GM18868 (cell line): Measurements from ENCODE around the gene STK36.
A peak's percentile ranks its signal among the peaks of the same experiment; 100 is the strongest.

Source experiments
- ATAC-seq: cut with Tn5 transposase; IDR thresholded peaks from one replicate; pipeline ENCODE4 v1.9.1; 2021; ENCODE audit warnings: mild to moderate bottlenecking, moderate library complexity; ENCODE audit not compliant: unreplicated experiment

Gene STK36

DNA sequence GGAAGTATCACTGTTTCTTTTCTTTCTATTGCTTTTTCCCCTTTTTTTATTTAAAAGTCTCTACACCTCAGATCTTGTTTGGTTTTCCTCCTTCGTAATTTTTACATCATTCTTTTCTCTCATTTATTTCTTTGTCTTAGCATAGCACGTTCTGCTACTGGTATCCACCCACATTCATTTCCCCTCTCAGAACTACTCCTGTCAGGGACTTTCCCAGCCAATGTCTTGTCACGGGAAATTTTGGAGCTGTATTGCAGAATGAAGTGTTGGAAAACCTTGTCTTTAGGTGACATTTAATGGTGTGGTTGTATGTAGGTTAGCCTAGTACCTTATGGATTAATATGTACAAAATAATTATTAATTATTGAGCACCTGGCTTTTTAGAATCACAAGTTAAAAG lies 72.7 kb downstream of the STK36 start:
- ATAC-seq: peak; percentile 56

DNA sequence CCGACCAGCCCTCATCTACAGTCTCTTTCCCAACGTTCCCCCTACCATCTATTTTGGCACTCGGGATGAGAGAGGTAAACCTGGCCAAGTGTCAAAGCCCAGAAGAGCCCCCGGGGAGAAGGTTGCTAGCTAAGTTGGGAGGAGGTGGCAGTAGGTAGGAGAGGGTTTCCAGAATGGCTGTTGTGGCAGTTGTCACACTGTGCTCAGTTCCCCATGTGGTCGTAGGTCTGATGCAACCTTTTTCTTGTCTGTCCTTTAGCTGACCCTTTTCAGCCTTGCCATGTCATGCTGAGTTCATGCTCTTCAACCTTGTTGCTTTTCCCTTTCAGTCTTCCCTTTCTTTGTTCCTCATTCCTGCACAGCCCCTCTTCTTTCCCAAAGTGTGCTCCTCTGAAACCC lies 73.3 kb downstream of the STK36 start:
- ATAC-seq: peak; percentile 56

DNA sequence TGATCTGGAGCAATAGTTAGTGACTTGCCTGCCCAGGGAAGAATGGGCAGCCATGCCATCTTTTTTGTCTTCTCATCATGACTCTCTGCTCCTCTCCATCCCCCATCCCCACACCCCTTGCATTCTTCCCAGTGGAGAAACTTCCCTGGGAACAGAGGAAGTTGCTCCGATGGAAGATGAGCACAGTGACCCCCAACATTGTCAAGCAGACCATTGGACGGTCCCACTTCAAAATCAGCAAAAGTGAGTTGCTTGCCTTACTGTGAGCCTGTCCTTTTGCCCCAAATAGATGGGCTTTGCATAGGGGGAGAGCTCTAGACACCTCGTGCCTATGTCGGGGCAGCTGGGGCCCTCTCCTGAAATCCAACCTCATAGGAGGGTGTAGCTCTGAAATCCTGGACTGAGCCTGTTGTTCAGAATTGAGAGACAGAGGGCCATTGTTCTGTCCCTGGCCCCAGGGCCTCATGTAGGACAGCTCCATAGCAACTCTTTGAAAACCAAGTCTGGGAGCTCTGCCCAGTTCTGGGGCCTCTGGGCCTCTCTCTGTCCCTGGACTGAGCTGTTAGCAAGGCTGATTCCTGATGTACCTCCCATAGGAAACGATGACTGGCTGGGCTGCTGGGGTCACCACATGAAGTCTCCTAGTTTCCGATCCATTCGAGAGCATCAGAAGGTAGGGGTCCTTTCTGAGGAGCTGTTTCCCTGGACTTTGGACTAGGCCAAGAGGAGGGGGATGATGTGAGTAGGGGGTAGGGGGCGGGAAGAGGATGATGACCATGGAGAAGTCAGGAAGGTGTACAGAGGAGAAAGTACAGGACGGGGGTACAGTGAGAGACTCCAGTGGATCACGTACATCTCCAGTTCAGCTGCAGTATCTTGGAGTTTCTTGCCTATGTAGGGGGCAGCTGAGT lies 73.9 kb downstream of the STK36 start:
- no peak for ATAC-seq

DNA sequence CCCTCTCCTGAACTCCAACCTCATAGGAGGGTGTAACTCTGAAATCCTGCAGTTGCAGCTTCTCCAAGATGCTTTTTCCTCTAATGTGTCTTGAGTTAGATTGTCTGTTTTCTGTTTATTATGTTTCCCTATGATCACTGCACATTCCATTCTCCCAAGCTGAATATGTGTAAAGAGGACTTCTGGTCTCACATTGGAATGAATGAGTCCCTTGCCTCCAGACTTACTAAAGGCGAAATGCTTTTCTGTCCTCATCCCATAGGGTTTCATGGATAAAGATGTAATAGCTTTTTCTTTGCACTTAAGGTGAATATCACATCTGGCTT lies 74.5 kb downstream of the STK36 start:
- ATAC-seq: no peak

DNA sequence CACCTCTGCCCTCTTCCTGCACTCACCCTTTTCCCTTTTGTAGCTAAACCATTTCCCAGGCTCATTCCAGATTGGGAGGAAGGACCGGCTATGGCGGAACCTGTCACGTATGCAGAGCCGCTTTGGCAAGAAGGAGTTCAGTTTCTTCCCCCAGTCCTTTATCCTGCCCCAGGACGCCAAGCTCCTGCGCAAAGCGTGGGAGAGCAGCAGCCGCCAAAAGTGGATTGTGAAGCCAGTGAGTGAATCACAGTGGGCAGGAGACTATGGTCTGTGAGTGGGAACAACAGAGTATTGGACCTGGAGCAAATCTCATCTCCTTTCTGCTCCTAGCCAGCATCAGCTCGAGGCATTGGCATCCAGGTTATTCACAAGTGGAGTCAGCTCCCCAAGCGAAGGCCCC lies 75.1 kb downstream of the STK36 start:
- ATAC-seq: no peak

DNA sequence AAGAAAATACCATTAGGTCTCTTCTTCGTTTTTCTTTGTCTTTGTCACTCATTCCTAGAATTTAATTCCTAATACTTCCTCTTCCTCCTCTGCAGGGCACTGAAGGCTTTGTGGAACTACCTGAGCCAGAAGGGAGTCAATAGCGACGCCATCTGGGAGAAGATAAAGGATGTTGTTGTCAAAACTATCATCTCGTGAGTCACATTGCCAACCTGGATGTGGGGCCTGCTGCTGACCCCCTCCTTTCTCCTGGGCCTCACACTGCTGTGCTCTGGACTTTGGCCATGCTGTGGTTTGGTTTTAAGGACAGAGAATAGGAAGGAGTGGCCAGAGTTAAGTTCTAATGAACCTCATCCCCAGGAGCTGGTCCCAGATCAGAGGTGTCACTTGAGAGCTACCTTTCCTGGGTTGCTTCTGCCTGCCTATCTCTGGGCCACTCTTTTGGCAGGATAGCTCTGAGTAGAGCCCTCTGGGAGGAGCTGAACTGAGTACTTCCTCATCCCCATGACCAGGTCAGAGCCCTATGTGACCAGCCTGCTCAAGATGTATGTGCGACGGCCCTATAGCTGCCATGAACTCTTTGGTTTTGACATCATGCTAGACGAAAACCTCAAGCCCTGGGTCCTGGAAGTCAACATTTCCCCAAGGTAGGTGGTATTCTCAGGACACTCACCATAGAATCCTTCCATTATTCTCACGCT lies 77.0 kb downstream of the STK36 start:
- ATAC-seq: no peak
